Hippocampal formation (tissue), 2 donors: ENCODE measurements around the gene SPTBN1.

Source experiments
- DNase-seq, 2 donors: peaks; one replicate each; lab custom pipeline; 2025; lab: John Stamatoyannopoulos, UW

Gene SPTBN1

DNA sequence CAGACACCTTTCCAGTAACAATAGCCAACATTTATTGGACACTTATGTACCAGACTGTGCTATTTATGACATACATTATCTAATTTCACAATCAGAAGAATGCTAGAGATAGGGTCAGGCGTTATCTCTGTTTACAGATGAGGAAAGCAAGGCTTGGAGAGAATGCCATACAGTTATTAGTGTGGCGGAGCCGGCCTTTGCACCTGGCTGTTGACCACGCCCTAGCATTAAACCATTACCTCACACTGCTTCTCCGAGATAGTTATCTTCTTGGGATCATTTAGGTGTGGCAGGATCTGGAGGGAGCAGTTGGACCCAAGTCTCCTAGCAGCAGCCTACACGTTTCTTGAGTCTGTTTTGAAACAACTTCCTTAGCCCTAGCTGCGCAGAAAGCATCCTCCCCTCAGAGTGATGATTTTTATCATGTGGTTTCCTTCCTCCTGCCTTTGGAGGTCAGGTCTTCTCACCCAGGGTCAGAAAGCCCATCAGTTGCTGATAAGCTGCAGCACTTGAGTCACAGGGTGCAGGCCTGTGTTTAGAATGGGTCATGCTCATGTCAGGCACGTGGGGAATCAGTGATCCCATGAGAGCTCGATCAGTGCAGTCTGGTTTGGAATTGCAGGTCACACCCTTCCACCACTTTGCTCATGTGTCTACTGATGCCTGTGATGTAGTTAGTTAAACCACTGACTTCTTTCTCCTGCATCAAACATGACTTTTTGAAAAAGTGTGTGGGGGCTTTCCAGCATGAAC is 118.2 kb downstream of the SPTBN1 start:
- no peak for DNase-seq

- DNase-seq = no peak
Observed at GRCh38 chr2:54574860-54575247, 118.7 kb downstream of the SPTBN1 start.

DNA sequence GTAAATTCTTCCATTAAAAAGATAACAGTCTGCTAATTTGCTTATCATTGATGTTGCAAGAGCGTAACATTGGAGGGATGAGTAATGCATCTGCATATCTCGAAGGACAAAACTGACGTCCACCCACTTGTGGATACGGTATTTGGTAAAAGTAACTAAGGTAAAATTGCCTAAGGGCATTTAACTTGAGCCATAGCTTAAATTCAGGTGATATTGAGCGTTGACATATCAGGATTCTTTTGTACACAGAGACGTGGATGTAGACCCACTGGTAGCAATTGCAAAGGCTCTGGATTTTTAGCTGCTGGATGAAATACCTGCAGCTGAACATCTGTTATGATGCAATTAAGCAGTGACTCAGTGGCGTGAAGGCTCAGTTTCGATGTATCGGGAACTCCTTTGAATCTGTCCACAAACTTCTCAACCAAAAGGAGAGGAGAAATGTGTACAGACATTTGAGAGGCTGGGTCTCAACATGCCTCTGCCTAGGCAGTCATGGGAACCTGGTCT is 119.3 kb downstream of the SPTBN1 start:
- no peak for DNase-seq

DNA sequence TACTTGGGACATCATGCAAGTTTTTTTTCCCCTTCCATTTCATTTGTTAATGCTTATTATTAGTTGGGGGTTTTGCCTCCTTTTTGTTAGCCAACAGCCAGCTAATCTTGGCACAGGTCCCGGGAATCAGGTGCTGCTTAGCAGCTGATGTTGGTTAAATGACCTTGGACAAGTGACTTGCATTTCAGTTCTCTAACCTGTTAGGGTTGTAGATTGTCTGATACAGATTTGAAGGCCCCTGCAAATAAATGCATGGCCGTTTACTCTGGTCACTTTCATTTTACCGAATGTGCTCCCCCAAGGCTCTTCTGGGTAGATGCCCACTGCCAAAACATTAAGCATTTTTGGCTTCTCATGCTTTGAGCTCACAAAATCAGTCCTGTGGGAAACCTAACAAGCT is 120.9 kb downstream of the SPTBN1 start:
- no peak for DNase-seq

GRCh38 chr2:54577944-54578647 is 122.0 kb downstream of the SPTBN1 start:
- no peak for DNase-seq

- DNase-seq = no peak
Observed at GRCh38 chr2:54578648-54579045, 122.5 kb downstream of the SPTBN1 start.

GRCh38 chr2:54579061-54579681 is 123.0 kb downstream of the SPTBN1 start:
- no peak for DNase-seq

GRCh38 chr2:54579682-54580620 is 123.8 kb downstream of the SPTBN1 start:
- no peak for DNase-seq

DNA sequence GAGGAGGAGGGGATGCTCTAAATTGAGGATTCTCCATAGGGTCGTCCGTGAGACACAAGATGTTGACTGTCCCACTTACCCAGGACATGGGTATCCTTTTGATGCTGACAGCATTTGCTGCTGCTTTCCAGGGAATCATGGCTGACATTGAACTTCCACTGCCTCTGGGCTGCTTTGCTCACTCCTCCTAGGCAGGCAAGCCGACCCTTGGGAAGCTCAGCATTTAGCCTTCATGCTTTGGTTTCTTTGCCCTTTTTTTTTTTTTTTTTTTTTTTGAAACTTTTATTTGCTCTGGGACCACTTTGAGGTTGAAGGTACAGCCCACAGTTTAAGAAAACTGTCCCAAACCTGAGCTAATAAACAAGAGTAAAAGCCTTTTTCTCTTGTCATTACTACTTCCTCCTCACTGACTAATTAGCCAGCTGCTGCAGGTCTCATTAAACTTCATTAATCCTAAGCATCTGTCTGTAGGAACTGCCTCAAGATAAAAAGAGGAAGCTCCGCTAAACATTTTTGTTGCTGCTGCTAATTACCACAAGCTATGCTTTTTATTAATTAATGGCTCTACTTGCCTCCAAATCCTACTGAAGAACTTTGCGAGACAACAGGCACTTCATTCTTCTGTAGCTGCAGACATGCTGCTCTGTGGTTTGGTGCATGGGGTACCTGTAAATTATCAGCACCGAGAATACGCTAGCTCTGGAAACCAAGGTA is 125.4 kb downstream of the SPTBN1 start:
- no peak for DNase-seq

- no peak for DNase-seq
Observed at GRCh38 chr2:54582987-54583386, 126.9 kb downstream of the SPTBN1 start.

- no peak for DNase-seq
Observed at GRCh38 chr2:54584598-54584997, 128.5 kb downstream of the SPTBN1 start.

DNA sequence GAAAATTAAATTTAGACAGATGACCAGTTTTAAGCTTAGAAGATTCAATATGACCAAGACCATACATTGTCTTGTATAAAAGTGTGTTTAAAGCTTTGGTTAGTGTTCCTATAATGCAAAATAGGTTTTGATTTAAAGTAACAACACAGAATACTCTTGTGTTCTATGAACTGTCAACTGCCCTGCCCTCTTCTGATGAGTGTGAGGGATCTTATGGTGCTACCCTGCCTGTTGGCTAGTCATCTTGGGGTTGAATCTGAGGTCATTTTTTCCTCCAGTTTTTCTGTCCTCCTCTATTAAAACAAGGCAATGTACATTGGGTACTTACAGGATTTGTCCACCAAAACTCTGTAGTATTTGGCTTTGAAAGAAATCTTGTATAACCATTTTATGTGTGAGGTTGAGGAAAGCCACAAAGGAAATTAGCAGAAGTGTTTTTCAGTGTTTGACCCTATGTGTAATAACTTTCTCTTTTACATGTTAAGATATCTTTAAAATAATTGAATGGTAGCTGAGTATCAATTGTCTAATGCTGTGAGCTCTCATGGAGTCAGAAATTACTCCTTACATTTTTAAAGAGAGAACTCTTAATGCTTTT is 129.1 kb downstream of the SPTBN1 start:
- no peak for DNase-seq

- no peak for DNase-seq
Observed at GRCh38 chr2:54586062-54586461, 129.9 kb downstream of the SPTBN1 start.

GRCh38 chr2:54586494-54586893 is 130.4 kb downstream of the SPTBN1 start:
- no peak for DNase-seq

DNA sequence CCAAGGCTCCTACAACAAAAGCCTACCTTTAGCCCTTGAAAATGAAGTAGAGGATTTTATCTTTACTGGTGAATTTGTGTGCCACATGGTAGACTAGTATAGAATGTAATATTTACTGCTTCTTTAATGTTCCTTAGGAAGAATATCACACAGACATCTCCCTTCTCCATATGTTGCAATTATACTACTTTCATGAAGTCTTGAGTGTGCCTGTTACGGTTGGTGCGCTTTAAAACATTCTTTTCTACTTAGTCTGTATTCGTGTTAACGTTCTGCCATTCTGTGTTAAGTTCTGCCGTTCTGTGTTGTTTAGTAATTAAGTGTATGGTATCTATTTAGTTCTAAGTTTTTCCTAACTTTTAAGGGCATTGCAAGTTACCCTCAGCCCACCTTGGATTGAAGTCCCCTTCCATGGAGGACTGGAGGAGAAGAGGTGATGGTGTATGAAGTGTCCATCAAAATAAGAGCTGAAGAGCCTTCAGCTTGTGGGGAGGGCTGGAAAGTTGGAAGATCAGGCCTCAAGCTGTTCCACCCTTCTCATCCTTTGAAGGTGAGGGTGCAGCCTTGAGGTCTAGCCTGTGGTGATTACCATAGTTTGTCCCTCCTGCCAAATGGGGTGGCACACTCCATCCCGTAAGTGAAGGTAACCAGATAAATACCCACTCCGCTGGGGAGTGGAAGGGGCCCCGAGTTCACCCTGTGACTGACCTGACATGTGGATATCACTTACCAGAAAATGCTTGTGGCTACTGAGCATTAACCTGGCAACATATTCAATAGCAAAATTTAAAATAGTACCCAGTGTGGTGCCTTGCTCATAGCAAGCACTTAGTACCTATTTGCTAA is 131.3 kb downstream of the SPTBN1 start:
- no peak for DNase-seq

DNA sequence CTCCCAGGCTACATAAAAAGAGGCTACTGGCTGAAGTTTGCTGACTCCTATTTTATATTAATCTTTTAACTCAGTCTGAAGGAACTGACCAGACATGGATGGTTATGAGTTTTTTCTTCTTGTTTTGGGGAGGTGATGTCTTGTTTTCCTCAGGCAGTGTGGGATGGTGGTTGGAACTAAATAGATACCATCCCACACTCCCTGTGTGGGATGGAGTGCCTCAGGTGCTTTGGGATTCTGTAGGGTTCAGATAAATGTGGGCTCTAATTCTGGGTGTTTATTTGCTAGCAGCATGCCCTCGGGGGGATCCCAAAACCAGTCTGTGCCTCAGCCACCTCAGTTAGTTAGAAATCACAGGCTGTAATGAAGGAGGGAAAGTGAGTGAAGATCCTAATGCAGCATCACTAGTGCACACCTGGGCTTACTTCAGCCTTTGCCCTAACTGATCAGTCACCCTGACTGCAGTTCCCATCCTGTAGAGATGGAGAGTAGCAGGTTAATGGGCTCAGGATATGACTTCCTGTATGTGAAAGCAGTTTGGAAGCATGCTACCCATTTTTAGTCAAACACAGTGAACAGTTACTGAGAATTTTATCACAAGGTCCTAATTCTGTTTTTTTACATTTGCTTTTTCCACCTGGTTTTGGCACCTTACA is 132.2 kb downstream of the SPTBN1 start:
- no peak for DNase-seq

GRCh38 chr2:54589038-54589339 is 132.9 kb downstream of the SPTBN1 start:
- DNase-seq = no peak

- DNase-seq = no peak
Observed at GRCh38 chr2:54589340-54590215, 133.5 kb downstream of the SPTBN1 start.
